Measurements from ENCODE around the gene GPR161.

Gene GPR161

GRCh38 chr1:168093616-168094015 is 43.1 kb downstream of the GPR161 start:
- 95% methylated on average over 4 of the region's 4 CpGs for WGBS
- H3K4me1 ChIP-seq (ENCODE audit: insufficient read depth, low read length), result 0 out of 2 replicates have a peak, but pooled peaks cover 3% of the 10 kb centered on the region
- H3K27ac ChIP-seq (ENCODE audit: low read depth, low read length), result no peak overlapping the region
- no peak overlapping the region for H3K4me3 ChIP-seq (ENCODE audit: low read length)
- H3K9me3 ChIP-seq (ENCODE audit: insufficient read depth, low read depth, low read length), result no peaks in the 10 kb centered on the region
- no peaks in the 10 kb centered on the region for H3K27me3 ChIP-seq (ENCODE audit: insufficient read depth, low read length)
- H3K9ac ChIP-seq (ENCODE audit: low read depth, low read length), result no peak overlapping the region
- peaks cover 14% of the 10 kb centered on the region; the same call in 1 of the 2 replicates for H3K36me3 ChIP-seq (ENCODE audit: insufficient read depth, low read length)

DNA sequence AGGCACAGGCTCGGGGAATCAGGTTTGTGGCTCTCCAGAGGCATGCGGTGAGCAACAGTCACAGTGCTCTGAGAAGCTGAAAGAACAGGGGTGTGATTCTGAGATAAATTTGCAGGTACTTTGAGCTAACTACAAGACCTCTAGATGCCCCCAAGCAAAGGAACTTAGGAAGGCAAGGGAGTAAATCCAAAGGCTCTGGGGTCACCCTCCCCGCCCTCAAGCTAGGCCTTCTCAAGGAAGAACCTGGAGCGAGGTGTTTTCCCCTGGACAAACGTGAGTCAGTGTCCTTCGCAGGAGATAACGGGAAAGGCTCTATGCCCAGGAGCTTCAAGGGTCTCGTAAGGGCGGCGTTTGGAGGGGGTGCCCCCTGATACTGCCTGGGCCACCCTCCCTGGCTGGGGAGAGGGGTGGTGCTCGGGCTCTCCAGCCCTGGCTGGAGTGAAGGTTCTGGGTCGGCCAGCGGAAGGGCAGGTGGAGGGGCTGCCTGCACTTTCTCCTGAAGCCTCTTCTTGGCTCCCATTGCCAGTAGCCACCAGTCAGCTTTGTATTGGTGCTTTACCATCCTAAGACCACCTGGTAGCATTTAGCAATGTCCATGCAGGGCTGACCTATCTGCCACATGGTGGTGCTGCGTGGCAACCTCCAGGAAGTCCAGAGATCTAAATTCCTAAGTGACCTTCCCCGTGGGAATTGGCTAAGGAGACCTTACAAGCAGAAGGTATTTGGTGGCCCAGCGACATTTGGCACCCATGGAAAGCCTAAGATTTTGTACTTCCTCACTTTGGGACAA is 44.0 kb downstream of the GPR161 start:
- H3K4me3 ChIP-seq (ENCODE audit: low read length), result no peak overlapping the region
- no peak overlapping the region for H3K27ac ChIP-seq (ENCODE audit: low read depth, low read length)
- H3K4me1 ChIP-seq (ENCODE audit: insufficient read depth, low read length), result 0 out of 2 replicates have a peak, but pooled peaks cover 3% of the 10 kb centered on the region
- no peak overlapping the region for H3K9ac ChIP-seq (ENCODE audit: low read depth, low read length)
- H3K27me3 ChIP-seq (ENCODE audit: insufficient read depth, low read length), result no peaks in the 10 kb centered on the region
- no peaks in the 10 kb centered on the region for H3K9me3 ChIP-seq (ENCODE audit: insufficient read depth, low read depth, low read length)
- 88% methylated on average over 16 of the region's 16 CpGs for WGBS
- peaks cover 14% of the 10 kb centered on the region; the same call in 1 of the 2 replicates for H3K36me3 ChIP-seq (ENCODE audit: insufficient read depth, low read length)

DNA sequence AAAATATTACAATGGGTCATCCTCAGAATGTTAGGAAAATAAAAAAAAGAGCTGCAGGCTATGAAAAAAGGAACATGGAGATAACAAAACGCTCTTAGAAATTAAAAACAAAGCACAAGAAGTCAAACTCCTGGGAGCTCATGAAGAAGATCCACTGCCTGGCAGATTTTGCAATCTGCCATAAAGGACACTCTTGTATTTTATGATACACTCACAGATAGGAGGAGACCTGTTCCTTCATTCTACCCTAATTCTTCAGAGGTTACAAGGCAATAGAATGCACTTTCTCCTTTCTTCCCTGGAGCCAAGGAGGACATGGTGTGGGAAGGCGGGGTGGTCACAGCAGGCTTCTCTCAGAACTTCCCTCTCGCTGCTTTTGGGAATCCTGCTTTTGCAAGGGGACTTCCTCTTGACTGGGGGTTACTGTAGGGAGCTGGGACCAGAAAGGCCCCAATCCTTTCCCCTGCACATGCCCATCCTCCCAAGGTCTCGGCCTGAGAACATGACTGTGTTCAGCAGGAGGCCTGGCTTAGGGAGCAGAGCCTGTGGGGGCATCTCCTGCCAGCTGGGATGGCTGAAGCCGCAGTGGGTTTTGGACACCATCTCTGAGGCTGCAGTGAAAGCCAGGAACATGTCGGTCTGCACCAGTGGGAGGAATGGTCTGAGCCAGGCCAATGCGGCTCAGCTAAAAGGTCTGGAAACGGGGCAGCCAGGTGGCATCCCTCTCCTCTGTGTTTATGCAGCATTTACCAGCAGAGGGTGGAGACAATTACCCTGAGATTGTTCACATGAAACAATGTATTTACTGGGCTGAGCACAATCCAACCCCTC is 44.8 kb downstream of the GPR161 start:
- H3K4me3 ChIP-seq (ENCODE audit: low read length), result no peak overlapping the region
- H3K9me3 ChIP-seq (ENCODE audit: insufficient read depth, low read depth, low read length), result no peaks in the 10 kb centered on the region
- no peak overlapping the region for H3K27ac ChIP-seq (ENCODE audit: low read depth, low read length)
- WGBS, result 84% methylated on average over 8 of the region's 8 CpGs
- 0 out of 2 replicates have a peak, but pooled peaks cover 3% of the 10 kb centered on the region for H3K4me1 ChIP-seq (ENCODE audit: insufficient read depth, low read length)
- H3K9ac ChIP-seq (ENCODE audit: low read depth, low read length), result no peak overlapping the region
- H3K27me3 ChIP-seq (ENCODE audit: insufficient read depth, low read length), result no peaks in the 10 kb centered on the region
- H3K36me3 ChIP-seq (ENCODE audit: insufficient read depth, low read length), result peaks cover 18% of the 10 kb centered on the region; the same call in 1 of the 2 replicates

- H3K4me3 ChIP-seq (ENCODE audit: low read length), result no peak overlapping the region
- WGBS, result 88% methylated on average over 9 of the region's 9 CpGs
- H3K9me3 ChIP-seq (ENCODE audit: insufficient read depth, low read depth, low read length), result no peaks in the 10 kb centered on the region
- H3K9ac ChIP-seq (ENCODE audit: low read depth, low read length), result no peak overlapping the region
- 0 out of 2 replicates have a peak, but pooled peaks cover 3% of the 10 kb centered on the region for H3K4me1 ChIP-seq (ENCODE audit: insufficient read depth, low read length)
- peaks cover 13% of the 10 kb centered on the region; the same call in 1 of the 2 replicates for H3K36me3 ChIP-seq (ENCODE audit: insufficient read depth, low read length)
- H3K27ac ChIP-seq (ENCODE audit: low read depth, low read length), result no peak overlapping the region
- no peaks in the 10 kb centered on the region for H3K27me3 ChIP-seq (ENCODE audit: insufficient read depth, low read length)
Observed at GRCh38 chr1:168091063-168091462, 45.7 kb downstream of the GPR161 start.

DNA sequence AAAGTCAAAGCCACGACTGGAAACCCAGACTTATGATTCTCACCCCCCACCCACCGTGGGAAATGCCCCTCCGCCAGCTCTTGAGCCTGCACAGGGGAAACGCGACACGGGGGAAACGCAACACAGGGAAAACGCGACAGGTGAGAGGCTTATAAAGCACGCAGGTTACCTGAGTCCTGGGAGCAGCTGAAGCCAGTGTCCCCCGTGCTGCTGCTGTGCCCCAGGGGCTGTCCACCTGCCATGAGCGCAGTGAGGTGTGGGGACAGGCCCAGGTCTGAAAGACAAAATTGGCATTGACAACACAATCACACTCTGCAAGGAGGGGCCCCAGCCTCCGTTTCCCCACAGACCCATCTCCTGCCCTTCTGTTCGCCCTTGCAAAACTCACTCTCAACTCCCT is 46.3 kb downstream of the GPR161 start:
- no peak overlapping the region for H3K27ac ChIP-seq (ENCODE audit: low read depth, low read length)
- peaks cover 10% of the 10 kb centered on the region; the same call in 1 of the 2 replicates for H3K36me3 ChIP-seq (ENCODE audit: insufficient read depth, low read length)
- 0 out of 2 replicates have a peak, but pooled peaks cover 3% of the 10 kb centered on the region for H3K4me1 ChIP-seq (ENCODE audit: insufficient read depth, low read length)
- H3K9ac ChIP-seq (ENCODE audit: low read depth, low read length), result no peak overlapping the region
- 95% methylated on average over 14 of the region's 14 CpGs for WGBS
- H3K27me3 ChIP-seq (ENCODE audit: insufficient read depth, low read length), result no peaks in the 10 kb centered on the region
- H3K4me3 ChIP-seq (ENCODE audit: low read length), result no peak overlapping the region
- H3K9me3 ChIP-seq (ENCODE audit: insufficient read depth, low read depth, low read length), result no peaks in the 10 kb centered on the region

DNA sequence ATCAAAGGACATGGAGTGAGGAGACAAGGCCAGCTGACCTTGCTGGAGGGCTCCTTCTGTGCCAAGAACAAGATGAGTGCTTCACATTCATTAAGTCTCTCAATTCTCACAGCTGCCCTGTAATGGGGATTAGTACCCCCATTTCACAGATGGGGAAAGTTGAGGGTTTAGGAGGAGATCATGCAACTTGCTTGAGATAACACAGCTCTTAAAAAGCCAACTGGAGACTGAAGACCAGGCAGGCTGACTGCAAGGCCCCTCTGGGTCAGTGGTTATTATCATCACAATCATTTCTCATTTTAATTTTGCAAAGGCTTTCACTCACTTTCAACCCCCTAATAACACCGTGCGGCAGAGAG is 46.8 kb downstream of the GPR161 start:
- Histone ChIP-seq H3K36me3 (ENCODE audit: insufficient read depth, low read length) (0 out of 2 replicates have a peak, but pooled peaks cover 9% of the 10 kb centered on the region), H3K4me1 (ENCODE audit: insufficient read depth, low read length) (0 out of 2 replicates have a peak, but pooled peaks cover 3% of the 10 kb centered on the region), H3K4me3 (ENCODE audit: low read length) (no peak overlapping the region), H3K9me3 (ENCODE audit: insufficient read depth, low read depth, low read length) (no peaks in the 10 kb centered on the region), H3K9ac (ENCODE audit: low read depth, low read length) (no peak overlapping the region), H3K27me3 (ENCODE audit: insufficient read depth, low read length) (no peaks in the 10 kb centered on the region), H3K27ac (ENCODE audit: low read depth, low read length) (no peak overlapping the region)
- 77% methylated on average over 2 of the region's 2 CpGs for WGBS

- 92% methylated on average over 13 of the region's 13 CpGs for WGBS
- Histone ChIP-seq H3K4me3 (ENCODE audit: low read length) (no peak overlapping the region), H3K27ac (ENCODE audit: low read depth, low read length) (no peak overlapping the region), H3K27me3 (ENCODE audit: insufficient read depth, low read length) (no peaks in the 10 kb centered on the region), H3K4me1 (ENCODE audit: insufficient read depth, low read length) (0 out of 2 replicates have a peak, but pooled peaks cover 3% of the 10 kb centered on the region), H3K36me3 (ENCODE audit: insufficient read depth, low read length) (peaks cover 9% of the 10 kb centered on the region; the same call in 1 of the 2 replicates), H3K9me3 (ENCODE audit: insufficient read depth, low read depth, low read length) (no peaks in the 10 kb centered on the region), H3K9ac (ENCODE audit: low read depth, low read length) (no peak overlapping the region)
Observed at GRCh38 chr1:168089326-168089978, 47.3 kb downstream of the GPR161 start.

DNA sequence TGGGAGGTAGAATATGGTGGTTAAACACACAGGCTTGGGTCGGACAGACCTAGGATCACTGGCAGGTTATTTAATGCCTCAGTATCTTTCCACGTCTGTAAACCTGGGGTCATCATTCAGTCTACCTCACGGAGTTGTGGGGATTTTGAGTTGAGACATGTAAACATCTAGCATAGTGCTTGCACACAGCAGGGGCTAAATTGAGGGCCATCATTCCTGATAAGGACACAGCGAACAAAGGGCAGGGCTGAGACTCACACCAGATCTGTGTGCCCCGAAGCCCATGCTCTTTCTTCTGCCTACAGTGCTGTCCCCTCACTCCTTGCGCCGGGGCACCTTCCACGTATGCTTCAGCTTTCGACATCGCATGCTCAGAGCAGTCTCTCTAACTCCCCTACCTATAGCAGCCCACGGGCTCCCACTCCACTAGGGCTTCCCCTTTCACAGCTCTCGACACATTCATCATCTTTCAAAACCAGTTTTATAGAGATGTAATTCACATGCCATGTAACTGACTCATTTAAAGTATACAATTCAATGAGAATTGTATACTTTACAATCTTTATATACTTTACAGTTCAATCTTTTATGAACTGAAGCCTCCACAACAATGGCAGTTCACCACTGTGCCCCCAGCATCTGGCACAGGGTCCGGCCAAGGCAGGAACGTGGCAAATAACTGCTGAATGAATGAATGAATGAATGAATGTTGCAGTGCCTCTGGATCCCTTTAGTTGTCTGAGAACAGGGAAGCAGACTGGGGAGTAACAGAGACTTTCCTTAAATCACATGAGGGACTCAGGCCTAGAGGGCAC is 48.0 kb downstream of the GPR161 start:
- peaks cover 6% of the 10 kb centered on the region; the same call in 1 of the 2 replicates for H3K36me3 ChIP-seq (ENCODE audit: insufficient read depth, low read length)
- H3K4me1 ChIP-seq (ENCODE audit: insufficient read depth, low read length), result 0 out of 2 replicates have a peak, but pooled peaks cover 3% of the 10 kb centered on the region
- H3K4me3 ChIP-seq (ENCODE audit: low read length), result no peak overlapping the region
- no peak overlapping the region for H3K27ac ChIP-seq (ENCODE audit: low read depth, low read length)
- H3K27me3 ChIP-seq (ENCODE audit: insufficient read depth, low read length), result no peaks in the 10 kb centered on the region
- no peaks in the 10 kb centered on the region for H3K9me3 ChIP-seq (ENCODE audit: insufficient read depth, low read depth, low read length)
- no peak overlapping the region for H3K9ac ChIP-seq (ENCODE audit: low read depth, low read length)
- WGBS, result 92% methylated on average over 14 of the region's 14 CpGs

DNA sequence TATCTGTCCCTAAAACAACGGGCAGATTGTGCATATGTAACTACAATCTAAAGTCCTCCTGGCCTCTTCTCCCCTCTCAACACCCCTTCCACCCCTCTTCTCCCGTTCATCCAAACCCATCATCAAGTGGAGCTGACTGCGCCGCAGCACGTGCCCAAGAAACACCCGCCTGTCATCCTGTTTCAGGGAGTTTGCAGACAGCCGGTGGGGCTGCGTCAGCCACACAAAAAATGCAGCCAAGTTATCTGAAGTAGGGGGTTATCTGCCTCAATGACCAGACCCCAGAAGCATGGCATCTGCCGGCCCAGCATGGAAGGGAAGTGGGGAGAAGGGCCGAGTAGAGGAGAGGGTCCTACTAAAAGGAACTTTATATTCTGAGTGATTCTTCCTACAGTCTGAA is 49.0 kb downstream of the GPR161 start:
- Histone ChIP-seq H3K4me1 (ENCODE audit: insufficient read depth, low read length) (0 out of 2 replicates have a peak, but pooled peaks cover 3% of the 10 kb centered on the region), H3K4me3 (ENCODE audit: low read length) (no peak overlapping the region), H3K27ac (ENCODE audit: low read depth, low read length) (no peak overlapping the region), H3K36me3 (ENCODE audit: insufficient read depth, low read length) (peaks cover 6% of the 10 kb centered on the region; the same call in 1 of the 2 replicates), H3K9ac (ENCODE audit: low read depth, low read length) (no peak overlapping the region), H3K9me3 (ENCODE audit: insufficient read depth, low read depth, low read length) (no peaks in the 10 kb centered on the region), H3K27me3 (ENCODE audit: insufficient read depth, low read length) (no peaks in the 10 kb centered on the region)
- WGBS, result 93% methylated on average over 10 of the region's 10 CpGs

DNA sequence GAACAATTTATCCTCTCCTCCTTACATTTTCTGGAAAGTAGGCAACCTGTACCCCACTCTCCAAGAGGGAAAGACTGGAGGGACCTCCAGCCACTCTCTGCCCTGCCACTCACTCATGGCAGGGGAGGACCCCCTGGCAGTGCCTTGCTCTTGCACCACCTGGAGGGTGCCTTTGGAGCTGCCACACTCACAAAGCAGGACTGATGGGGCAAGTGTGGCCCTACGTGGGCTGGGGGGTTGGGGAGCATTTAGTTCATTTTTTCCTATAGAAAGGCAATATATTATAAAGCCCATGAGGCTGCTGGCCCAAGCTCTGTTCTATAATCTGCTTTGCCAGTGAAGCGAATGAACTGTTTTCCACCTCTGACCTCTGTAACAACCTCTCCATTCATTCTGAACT is 50.3 kb downstream of the GPR161 start:
- no peak overlapping the region for H3K4me3 ChIP-seq (ENCODE audit: low read length)
- WGBS, result 100% methylated on average over 1 of the region's 2 CpGs
- H3K27me3 ChIP-seq (ENCODE audit: insufficient read depth, low read length), result no peaks in the 10 kb centered on the region
- no peaks in the 10 kb centered on the region for H3K9me3 ChIP-seq (ENCODE audit: insufficient read depth, low read depth, low read length)
- H3K27ac ChIP-seq (ENCODE audit: low read depth, low read length), result no peak overlapping the region
- H3K9ac ChIP-seq (ENCODE audit: low read depth, low read length), result no peak overlapping the region
- H3K4me1 ChIP-seq (ENCODE audit: insufficient read depth, low read length), result no peaks in the 10 kb centered on the region
- peaks cover 6% of the 10 kb centered on the region; the same call in 1 of the 2 replicates for H3K36me3 ChIP-seq (ENCODE audit: insufficient read depth, low read length)
